ENCODE measurements around the gene SHANK3. TPM values are rescaled to one million over a fixed set of nuclear protein-coding genes. Genes with fewer than 3 reads are reported as not detected.
A peak's percentile ranks its signal among the peaks of the same experiment; 100 is the strongest.
"Not testable (repeated sequence)": the region's sequence is repeated elsewhere in the genome, so short reads cannot be mapped to it uniquely, and the experiment has no call there.

SHANK3 gene
- total and polyA plus RNA-seq, 2 donors (not counting 3 experiments of a cell fraction or from before 2014, with no cell fraction given), result 26.1 to 158 TPM

- Histone ChIP-seq H3K4me1 (ENCODE audit: control insufficient read depth, extremely low read depth, insufficient read depth, low read length) (peaks cover 29% of the 10 kb centered on the region), H3K79me2 (ENCODE audit: control insufficient read depth, insufficient read depth, low read length) (no peaks in the 10 kb centered on the region), H4K20me1 (replicated peaks; ENCODE audit: control insufficient read depth, extremely low read depth, insufficient read depth, low read length) (no peaks in the 10 kb centered on the region), H3K4me2 (ENCODE audit: insufficient read depth, low read length) (no peak overlapping the region), H3K9me3 (replicated peaks; ENCODE audit: control insufficient read depth, insufficient read depth, low read length) (no peaks in the 10 kb centered on the region), H3K9ac (replicated peaks; ENCODE audit: extremely low read depth, insufficient read depth, low read length) (no peak overlapping the region), H2AFZ (ENCODE audit: low read depth, low read length) (peak overlapping the region; percentile 17), H3K36me3 (ENCODE audit: control insufficient read depth in 2 of 2, extremely low read depth in 1 of 2, insufficient read depth in 2 of 2, low read length in 2 of 2) (no peaks in the 10 kb centered on the region), H3K27me3 (ENCODE audit: control insufficient read depth in 2 of 2, insufficient read depth in 2 of 2, low read length in 2 of 2) (no peaks in the 10 kb centered on the region), H3K27ac (ENCODE audit: insufficient read depth, low read depth, low read length) (no peak overlapping the region), H3K4me3 (replicated peaks in 1 of 3; ENCODE audit: insufficient read depth in 1 of 3, low read depth in 1 of 3, low read length in 3 of 3) (no peak overlapping the region), H3K9me1 (replicated peaks; ENCODE audit: control insufficient read depth, extremely low read depth, insufficient read depth, low read length) (no peaks in the 10 kb centered on the region)
- ChIA-PET CTCF (interaction anchor here (0.7 to 1.5 kb wide), 3 partner anchors 8 to 12 kb away, joined by 3 to 7 read pairs (median 4); no protein-coding TSS in a partner anchor), POLR2A (no interaction called here)
- DNase-seq (ENCODE audit: low read depth, low spot score) (no peak), FAIRE-seq (no peak)
- no peak for TF ChIP-seq CTCF (IDR thresholded peaks at IDR 0.05; ENCODE audit: extremely low read depth in 1 of 2, insufficient read depth in 1 of 2, low read depth in 1 of 2, low read length in 2 of 2)
- no TSS peak for BruUV-seq (replicated peaks)
- intact Hi-C loops (cut with micrococcal nuclease), result loop anchor here (2.0 kb wide), 1 partner anchor 17 kb away; no protein-coding TSS in a partner anchor
- dilution Hi-C loops (cut with MboI; ENCODE audit: extremely low pct_ligation_motif_present, low sequenced_read_pairs), result no loop called here
Measured at GRCh38 chr22:50657925-50658324, 14.7 kb upstream of the SHANK3 start.

GRCh38 chr22:50659711-50660110 is 12.9 kb upstream of the SHANK3 start:
- H3K9ac ChIP-seq (replicated peaks; ENCODE audit: extremely low read depth, insufficient read depth, low read length); H3K9me3 ChIP-seq (replicated peaks; ENCODE audit: control insufficient read depth, insufficient read depth, low read length); H3K27ac ChIP-seq (ENCODE audit: insufficient read depth, low read depth, low read length); H3K4me2 ChIP-seq (ENCODE audit: insufficient read depth, low read length); intact Hi-C loops (cut with micrococcal nuclease); H3K9me1 ChIP-seq (replicated peaks; ENCODE audit: control insufficient read depth, extremely low read depth, insufficient read depth, low read length); BruUV-seq (replicated peaks); H3K4me3 ChIP-seq (replicated peaks in 1 of 3; ENCODE audit: insufficient read depth in 1 of 3, low read depth in 1 of 3, low read length in 3 of 3); H3K27me3 ChIP-seq (ENCODE audit: control insufficient read depth in 2 of 2, insufficient read depth in 2 of 2, low read length in 2 of 2); POLR2A ChIA-PET; DNase-seq (ENCODE audit: low read depth, low spot score); H4K20me1 ChIP-seq (replicated peaks; ENCODE audit: control insufficient read depth, extremely low read depth, insufficient read depth, low read length); H3K36me3 ChIP-seq (ENCODE audit: control insufficient read depth in 2 of 2, extremely low read depth in 1 of 2, insufficient read depth in 2 of 2, low read length in 2 of 2); dilution Hi-C loops (cut with MboI; ENCODE audit: extremely low pct_ligation_motif_present, low sequenced_read_pairs); FAIRE-seq; H3K79me2 ChIP-seq (ENCODE audit: control insufficient read depth, insufficient read depth, low read length); H2AFZ ChIP-seq (ENCODE audit: low read depth, low read length): not testable (repeated sequence)
- CTCF ChIA-PET, result interaction anchor here (1.4 kb wide), 1 partner anchor 18 kb away, joined by 5 read pairs; no protein-coding TSS in a partner anchor
- H3K4me1 ChIP-seq (ENCODE audit: control insufficient read depth, extremely low read depth, insufficient read depth, low read length), result peaks cover 29% of the 10 kb centered on the region

Measured in endothelial cell of umbilical vein (primary cell).